Stimulated activated CD8-positive, alpha-beta memory T cell treated with anti-CD3 and anti-CD28 coated beads, Interleukin-12 subunit alpha, Interleukin-12 subunit beta, amount 100 ng/mL, for 4 hours (primary cell): Measurements from ENCODE around the gene TCF4.

Experiments
- DNase-seq: peaks from one replicate; pipeline ENCODE4 v3.0.0-alpha.2; 2020; ENCODE audit warnings: low read depth

The TCF4 gene

DNA sequence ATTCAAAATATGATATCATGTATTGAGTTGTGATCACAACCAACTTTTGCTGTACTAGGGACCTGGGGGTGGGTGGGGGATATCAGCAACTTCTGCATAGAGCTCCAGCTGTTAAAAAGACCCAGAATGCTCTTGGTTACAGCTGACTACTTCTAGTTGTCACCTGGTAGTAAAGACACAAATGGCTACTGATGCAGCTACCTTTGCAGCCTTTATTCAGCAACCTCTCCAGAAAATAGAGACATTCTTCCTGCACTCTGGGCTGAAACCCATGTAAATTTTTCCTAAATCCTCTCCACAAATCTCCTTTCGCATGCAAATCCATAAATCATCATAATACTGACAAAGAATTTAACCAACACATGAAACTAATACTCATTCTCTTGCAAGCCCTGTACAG lies 238.3 kb downstream of the TCF4 start:
- no peak for DNase-seq

DNA sequence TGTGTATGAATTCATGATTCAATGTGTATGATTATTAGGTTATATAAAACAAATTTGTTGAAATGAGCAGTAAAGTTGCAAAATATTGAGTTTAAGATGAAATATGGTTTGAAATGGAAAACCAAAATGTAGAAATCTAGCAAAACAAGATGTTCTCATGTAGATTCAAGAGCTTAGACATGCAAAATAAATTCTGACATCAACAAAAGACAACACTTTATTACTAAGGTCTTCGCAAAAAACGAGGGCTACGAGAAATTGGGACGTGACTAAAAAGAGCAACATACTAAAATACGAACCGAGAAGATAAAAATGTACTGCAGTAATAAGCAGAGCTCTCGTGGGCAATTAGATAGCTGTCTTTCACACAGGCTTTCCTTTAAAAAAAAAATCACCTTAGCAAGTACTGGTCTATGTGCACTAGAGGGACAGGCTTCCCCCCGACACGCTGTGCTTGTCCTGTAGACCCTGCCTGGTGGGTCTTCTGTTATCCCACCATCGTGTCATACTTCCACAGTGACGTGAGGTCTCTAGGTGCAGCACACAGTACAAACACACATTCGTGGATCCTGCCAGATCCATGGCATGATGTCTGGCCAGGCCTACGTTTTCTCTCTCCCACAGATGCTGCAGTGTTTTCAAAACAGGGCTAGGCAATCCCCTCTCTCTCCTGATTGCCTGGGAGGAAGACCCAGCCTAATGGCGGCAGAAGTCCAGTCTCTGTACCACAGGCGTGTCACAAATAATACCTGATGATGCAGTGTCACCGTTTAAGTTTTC lies 240.8 kb downstream of the TCF4 start:
- DNase-seq: no peak

DNA sequence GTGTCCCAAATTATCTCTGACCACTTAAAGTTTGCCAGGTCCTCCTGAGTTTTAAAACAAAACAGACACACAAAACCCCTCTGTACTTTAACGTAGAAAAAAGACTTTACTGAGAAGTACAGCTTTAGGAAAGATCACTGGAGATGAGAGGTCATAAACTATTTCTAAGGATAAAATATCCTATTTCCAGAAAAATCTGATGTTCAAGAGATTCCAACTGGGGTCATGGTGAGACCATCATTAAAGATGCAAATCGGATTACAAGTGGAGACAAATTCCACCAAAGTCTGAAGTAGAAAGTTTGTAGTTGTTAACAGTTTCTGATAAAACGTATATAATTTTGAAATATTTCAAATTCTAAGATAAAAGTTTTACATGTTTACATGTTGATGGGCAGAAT lies 241.6 kb downstream of the TCF4 start:
- no peak for DNase-seq

DNA sequence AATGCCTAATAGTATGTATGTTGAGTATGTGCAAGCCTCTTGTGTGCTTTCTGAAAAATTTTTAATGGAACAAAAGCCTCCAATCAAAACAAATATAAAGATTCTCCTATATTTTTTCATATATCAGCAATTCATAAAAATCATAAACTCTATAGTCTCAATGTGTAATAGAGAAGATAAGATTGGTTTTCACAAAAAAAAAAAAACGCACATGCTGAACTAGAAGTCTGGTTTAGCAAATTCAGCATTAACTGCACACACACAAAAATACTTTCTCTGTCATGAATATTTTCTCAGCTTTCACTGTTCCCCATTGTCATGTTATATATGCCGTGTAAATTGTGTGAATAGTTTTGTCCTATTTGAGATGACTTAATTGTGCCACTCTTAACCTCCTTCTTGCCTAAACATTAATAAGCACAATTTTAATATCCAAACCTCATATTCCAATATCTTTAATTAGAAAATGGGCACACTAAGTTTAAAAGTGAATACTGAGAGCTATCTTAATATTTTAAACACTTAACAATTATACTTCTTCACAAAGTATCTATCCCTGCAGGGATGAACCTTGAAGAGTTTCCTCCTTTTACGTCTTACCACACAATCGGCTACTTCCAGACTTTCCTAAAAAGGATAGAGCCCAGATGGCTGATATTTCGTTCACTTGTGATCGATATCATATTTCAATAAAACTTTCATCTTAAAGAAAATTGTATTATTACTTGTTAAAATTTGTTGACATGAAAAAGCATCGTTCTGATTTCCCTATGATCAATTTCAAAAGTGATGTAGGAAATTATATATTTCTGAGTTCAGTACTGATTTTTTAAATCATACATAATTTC lies 242.7 kb downstream of the TCF4 start:
- no peak for DNase-seq

DNA sequence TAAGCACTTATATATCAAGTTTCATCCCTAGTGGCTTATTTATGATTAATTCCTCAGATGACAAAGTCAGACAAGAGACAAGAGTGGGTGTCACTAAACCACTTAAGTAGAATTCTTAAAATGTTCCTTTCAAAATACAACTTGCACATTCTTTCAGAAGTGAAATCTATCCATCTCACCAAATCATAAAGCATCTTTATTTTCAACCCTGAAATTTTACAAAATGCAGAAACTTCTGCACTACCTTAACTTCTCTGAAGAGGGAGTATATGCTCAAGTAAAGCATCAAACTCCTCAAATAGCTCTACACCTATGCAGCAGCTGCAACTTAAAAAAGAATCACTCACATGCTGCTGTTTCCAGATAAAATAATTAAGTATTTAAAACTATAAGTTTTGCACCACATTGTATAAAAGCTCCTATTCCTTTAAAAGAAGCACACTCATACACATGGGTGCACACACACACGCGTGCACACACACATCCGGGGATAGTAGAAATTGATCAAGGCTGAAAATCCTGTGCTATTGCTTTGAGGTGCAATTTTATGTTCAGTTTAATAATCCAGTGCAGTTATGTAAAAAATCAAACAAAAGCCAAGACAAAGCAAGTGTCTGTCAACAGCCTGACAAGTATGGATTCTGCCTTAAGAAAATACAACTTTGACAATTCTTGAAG lies 244.5 kb downstream of the TCF4 start:
- DNase-seq: no peak

DNA sequence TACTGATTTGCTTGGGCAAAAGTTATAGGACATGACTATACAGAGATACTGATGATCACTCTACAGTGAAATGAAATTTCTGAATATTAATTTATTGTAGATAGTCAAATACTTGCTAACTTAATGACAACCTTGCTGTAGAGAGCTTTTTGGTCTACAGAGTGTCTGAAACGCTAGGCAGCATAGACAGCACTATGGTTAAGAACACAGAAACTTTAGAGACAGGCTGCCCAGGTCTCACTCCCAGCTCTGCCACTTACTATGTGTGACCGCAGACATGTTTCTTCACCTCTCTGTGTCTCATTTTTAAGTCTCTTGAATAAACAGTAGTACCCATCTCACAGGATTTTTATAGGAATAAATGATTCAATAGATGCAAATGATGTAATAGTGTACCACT lies 247.0 kb downstream of the TCF4 start:
- DNase-seq: no peak

DNA sequence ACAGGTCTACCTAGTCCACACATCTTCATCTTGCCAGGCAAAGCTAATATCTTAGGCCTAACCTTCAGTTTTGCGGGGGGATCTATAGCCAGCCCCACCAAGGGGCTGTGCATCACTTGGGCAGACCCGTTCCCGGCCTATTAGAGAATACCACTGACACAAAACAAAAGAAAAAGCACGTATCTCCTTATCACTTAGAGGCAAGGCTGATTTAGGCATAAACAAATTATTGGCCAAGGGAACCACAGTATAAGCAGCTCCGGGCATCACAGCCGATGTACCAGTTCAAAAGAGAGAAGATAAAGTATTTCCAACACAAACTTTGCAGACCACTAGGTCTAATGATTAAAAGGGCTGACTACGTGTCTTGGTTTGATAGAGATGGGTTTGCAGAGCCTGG lies 248.0 kb downstream of the TCF4 start:
- DNase-seq: no peak

DNA sequence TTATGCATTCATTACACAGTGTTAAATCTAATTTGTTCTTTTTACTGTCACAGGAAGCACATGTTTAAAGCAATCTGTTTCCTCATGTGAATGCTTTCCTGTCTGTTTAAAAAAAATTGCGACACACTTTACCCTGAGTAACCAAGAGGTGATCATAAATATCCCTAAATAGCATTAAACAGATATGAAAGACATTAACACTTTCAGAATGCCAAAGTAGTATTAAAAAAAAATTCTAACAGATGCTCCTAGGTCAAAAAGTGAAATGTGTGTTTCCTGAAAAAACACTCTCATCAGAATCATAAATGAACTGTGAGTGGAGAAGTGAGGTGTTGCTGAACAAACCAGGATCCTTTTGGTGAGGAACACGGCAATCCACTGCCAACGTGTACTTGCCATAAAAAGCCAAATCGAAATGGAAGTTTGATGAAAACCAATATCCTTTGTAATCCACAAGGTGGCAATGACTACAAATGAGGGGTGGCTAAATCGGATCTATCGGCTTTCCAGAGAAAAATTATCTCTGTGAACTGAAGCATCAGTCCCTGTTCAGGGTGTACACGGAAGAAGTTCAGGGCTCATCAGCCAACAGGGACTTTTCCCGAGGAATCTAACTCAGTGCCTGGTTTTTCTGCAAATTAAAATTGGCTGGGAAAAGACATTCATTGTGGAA lies 248.9 kb downstream of the TCF4 start:
- DNase-seq: no peak

DNA sequence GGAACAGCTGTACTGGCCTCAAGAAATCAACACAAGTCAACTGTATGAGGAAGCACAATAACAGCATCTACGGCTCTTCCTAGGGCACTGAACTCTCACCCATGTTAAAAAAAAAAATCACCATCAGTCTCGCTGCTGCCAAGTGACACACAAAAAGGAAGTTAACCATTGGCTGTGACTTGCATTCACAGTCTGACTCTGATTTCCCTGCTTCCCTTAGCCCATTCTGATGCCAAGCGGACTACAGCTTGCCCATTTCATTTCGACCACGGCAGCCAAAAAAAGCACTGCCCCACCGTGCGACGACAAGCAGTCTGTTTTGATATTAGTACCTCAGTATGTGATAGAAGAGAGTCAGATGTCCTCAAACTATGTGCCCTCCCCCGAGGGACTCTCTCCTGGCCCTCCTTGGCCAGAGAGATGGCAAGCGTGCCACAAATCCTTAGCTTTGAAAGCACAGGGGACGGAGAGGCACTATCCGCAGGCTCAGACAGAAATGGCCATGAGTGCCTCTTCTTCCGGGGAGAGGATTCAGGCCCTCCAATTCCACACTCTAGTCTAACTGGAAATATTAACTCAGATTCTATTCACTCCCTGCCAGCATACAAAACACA lies 250.0 kb downstream of the TCF4 start:
- no peak for DNase-seq

DNA sequence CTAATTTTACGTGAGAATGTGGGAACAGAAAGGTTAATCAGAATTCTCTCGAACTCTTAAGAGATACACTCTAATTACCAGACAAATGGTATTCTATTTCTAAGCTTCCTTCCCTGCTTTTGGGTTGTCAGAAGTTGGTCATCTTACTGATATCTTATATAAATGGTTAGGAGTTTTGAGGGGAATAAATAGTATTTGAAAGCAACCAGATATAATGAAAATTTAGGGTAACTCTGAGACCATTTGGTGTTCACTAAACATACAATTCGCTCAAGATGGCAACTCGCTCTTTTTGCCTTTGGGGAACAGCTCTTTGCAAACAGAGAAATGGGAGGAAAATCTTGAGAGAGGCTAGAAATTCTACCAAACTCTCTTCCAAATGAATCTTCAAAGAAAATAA lies 250.9 kb downstream of the TCF4 start:
- DNase-seq: no peak

DNA sequence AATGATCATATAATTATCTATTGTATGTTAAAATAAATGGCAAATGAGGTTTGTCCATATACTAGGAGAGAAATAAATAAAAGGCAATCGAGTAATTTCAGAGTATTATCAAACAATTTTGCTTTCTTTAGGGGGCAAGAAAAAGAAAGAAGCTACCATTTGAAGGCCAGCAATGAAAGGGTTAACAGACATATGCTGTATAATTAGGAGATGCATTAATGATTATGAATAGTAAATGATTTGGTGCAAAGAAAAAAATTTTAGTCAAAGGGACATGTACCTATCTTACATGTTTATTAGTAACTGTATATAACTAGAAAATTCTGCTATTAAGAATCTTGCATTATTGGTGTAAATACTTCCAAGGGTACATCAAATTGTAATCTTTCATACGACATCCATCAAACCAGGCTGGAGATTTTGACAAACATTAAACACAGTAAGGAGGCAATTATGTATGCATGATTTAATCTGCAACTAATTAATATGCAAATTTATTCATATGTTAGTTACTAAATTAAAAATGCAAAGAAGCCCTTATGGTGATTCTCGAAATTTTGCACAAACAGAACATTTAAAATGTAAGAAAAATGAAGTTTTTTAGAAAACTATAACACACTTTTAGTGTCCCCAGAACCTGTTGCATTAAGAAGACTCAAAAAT lies 251.4 kb downstream of the TCF4 start:
- no peak for DNase-seq

DNA sequence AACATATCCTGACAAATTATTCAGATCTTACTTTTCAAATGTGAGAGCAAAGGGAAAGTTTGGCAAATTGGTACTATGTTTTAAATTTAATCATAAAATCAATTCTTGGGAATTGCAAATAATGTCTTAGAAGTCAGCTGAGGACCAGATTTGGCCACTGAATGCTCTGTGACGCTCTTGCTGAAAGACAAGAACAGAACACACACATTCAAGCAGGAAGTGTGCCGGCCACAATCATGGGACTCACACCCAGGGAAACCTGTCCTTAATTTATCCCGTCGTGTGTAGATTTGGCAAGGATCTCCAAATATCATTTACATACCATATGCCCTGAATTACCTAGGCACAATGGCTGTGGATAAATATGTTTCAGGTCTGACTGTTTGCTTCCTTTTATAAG lies 253.1 kb downstream of the TCF4 start:
- DNase-seq: no peak

DNA sequence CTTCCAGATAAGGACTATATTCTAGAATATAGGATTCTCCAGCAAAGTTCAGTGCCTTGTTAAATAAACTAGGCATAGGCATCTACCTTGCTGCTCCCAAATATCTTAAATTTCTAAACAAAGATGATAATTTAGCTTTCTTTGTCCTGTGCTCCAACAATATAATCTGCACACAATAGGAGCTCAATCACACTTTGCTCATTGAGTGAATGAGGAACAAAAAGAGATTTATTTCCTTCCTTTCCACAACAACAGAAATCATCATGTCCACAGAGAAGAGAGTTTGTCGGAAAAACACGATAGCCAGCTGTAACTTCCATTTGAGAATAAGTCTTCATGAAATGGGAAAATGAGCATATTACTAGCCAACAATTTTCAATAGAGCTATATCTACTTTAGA lies 256.7 kb downstream of the TCF4 start:
- no peak for DNase-seq

DNA sequence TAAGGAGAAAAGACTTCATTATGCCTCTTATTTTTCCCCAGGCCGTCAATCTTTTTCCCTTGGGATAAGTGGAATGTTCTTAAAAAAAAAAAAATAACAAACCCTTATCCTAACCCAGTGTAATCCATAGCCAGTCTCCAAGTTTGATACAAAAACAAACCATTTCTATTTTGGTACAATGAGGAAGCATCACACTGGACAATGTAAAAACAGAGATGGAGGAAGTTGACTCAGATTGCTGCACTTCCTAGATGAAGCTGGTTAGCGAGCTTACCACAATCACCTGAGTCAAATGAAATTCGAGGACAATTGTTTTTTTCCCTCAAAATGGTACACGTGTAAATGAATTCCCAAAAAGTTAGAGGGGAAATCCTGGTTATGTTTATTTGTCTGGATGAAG lies 259.7 kb downstream of the TCF4 start:
- no peak for DNase-seq

DNA sequence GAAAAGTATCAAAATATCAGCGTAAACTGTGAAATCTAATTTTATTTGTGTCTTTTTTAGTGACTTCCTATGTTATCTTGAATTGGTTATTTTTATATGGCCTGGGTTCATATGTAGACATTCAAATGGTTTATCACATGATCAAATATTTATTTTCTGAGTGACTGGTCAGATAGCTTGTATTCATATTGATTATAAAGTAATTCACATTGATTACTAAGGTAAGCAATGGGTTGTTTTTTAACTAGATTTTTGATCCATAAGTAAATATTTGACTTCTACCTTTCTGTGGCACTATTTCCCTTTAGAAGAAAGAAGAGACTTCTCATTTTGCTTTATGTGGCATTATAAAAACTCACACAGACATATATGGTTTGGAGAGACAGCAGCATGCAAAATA lies 260.5 kb downstream of the TCF4 start:
- no peak for DNase-seq

DNA sequence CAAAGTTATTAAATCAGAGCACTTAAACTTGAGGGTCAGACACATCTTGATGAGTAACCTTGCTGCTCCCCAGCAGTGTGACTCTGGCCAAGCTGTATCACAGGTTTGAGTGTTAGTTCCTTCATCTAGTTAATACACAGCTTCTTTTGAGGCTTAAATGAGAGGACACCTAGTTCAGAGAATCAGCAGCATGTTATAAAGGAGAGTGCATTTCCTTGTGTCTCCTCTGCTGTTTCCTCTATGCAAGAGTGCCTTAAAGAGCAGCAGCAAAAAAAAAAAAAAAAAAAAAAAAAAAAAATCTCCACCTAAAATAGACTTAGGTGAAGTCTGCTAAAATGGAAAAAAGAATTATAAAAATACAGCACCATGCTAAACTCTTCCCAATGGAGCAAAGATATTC lies 261.9 kb downstream of the TCF4 start:
- no peak for DNase-seq

DNA sequence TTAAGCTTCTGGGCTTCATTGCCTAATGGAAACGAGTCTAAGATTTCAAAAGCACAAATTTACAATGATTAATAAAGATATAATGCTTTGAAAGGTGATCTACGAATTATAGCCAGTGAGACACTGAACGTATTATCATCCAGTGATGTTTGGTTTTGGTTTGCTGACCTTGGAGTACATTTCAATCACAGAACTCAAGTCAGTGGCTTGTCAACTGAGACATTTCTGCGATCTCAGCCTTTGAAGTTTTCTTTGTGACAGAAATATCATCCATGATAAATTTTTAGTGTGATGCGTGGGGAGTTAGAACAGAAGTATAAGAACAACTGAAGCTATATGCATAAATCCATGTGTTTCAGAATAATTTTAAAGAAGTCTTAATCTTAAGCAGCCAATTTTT lies 263.8 kb downstream of the TCF4 start:
- no peak for DNase-seq

DNA sequence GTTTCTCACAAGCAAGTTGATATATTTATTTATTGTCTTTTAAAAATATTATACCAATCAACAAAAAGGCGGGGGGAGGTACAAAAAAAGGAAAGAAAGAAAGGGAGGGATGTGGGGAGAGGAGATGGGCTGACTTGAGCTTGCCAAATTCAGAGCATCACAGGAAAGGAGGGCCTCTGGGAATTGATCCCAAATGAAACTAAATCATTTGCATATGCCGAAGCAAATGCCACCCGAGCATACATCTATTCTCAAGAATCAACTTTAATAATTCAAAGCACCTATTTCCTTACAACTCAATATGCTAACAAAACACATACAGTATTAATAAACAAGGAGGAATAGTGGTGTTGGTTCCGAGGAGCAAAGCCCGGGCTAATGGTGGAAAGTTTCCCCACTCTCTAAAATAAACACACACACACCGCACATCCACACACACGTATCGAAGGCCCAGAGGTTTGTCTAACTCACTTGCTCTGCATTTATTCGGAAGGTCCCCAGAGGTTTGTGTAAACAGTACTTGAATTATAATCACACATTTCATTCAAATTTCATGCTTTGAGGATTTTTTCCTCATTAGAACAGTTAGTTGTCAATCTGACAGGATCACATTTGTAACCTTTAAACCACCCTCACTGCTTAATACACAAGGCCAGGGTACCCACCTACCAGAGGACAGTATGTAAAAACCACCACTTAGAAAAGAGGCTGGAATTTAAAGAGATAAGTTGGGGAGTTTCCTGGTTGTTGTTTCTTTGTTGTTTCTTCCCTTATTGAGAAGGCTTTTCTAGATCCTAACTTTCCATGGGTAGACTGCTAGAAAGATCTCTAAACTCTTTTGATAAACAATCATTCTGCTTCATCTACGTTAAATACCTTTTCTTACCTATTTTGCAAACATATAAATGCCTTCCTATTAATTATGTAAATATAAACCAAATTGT lies 264.7 kb downstream of the TCF4 start:
- no peak for DNase-seq

DNA sequence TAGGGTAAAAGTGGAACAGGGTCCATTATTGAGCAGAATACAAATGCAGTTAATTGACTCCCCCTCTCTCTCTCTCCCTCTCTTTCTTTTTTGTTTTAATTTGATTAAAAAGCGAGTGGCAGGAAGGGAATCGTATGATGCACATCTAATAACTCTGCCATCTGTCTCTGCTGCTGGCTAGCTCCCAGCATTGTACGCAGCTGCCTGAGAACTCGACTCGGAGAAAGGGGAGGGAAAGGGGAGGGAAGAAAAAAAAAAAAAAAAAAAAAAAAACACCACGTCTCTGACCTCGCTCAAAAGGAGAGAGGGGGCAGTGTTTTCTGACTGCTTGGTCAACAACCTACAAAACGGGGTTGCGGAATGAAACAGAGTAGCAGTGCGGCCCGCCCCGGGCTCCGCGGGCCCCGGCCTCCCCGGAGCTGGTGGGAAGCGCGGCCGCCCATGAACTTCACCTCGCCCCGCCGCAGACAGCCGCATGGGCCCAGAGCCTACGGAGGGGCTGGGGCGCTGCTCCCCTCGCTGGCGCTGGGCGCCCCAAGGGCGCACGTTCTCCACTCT lies 265.7 kb downstream of the TCF4 start:
- no peak for DNase-seq
